Inferior parietal cortex (tissue), 1 donor: ENCODE data around the gene TXNRD1.
"Not testable (repeated sequence)": the region's sequence is repeated elsewhere in the genome, so short reads cannot be mapped to it uniquely, and the experiment has no call there.

Experiments used
- DNase-seq: peaks from one replicate; pipeline ENCODE4 v3.0.0-alpha.2; 2016; ENCODE audit errors: extremely low spot score

The TXNRD1 gene

GRCh38 chr12:104328278-104328677 is 112.7 kb downstream of the TXNRD1 start:
- not testable (repeated sequence) for DNase-seq

DNA sequence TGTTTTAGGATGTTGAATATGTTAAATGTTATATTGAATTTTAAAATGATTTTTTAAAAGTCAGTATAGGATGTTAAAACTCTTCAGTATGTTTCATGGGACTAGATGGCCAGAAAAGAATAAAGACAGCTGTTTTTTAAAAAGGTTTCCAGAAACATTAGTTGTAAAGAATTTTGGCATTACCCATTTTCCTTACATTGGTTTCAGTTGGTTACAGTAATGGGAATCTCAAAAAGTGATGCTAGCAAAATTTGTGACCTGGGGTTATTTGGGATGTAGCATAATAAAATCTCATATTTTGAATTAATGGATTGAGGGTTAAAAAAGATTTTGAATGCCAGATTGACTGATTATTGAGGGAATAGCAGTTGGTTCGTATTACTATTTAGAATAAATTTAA is 113.2 kb downstream of the TXNRD1 start:
- no peak for DNase-seq

- no peak for DNase-seq
These were observed 114.3 kb downstream of the TXNRD1 start for GRCh38 chr12:104329707-104330532.

DNA sequence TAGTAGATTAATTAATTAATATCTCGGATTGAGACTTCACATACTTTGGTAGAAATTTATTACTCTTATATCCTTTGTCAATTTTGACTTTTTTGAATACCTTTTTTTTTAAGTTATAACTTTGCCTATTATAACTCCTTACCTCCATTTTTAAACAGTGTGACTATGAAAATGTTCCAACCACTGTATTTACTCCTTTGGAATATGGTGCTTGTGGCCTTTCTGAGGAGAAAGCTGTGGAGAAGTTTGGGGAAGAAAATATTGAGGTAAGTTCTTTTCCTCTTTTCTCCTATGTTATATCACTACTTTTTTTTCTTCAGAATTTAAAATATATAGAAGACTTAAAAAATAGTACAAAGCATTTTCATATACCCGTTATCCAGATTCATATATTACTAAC is 115.8 kb downstream of the TXNRD1 start:
- no peak for DNase-seq

- not testable (repeated sequence) for DNase-seq
These were observed 116.7 kb downstream of the TXNRD1 start for GRCh38 chr12:104332273-104332672.

DNA sequence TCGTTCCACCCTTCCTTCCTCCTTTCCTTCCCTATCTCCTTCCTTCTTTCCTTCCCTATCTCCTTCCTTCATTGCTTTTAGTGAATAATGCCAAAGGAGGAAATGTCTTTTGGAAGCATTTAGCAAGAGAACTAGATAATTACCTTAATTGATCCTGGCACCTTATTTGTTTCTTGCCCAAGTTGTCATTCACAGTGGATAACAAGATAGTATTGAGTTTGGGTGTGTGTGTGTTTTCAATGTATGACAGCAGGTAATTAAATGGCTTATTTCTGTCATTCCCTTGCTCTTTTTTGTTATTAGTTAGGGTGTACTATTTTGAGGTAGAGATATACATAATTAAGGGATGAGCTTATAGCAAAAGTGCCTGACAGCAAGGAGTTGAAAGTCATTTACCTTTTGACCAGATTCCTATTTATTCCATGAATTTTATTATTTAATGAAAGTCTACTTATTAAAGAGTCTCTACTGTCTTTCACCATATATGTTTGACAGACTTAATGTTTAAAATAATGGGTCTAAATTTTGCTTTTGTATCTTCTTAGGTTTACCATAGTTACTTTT is 118.2 kb downstream of the TXNRD1 start:
- DNase-seq, result no peak

- DNase-seq, result no peak
These were observed 119.0 kb downstream of the TXNRD1 start for GRCh38 chr12:104334581-104334980.

DNA sequence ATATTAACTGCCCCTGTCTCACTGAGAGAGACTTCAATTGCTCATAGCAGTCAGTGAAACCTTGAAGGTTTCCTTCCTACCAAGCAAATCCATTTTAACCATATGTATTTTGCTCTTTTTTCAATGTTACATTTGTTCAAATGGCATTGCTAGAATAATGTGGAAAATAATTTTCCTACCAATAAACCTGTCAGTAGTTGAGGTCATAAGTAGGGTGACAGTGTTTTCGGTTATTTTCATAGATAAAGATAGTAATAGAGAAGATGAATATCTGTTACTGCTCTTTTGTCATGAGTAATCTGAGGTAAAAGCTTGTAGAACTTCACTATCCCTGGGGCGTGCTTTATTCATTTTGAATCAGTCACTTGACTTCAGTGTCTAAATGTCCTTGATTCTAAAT is 120.5 kb downstream of the TXNRD1 start:
- no peak for DNase-seq

DNA sequence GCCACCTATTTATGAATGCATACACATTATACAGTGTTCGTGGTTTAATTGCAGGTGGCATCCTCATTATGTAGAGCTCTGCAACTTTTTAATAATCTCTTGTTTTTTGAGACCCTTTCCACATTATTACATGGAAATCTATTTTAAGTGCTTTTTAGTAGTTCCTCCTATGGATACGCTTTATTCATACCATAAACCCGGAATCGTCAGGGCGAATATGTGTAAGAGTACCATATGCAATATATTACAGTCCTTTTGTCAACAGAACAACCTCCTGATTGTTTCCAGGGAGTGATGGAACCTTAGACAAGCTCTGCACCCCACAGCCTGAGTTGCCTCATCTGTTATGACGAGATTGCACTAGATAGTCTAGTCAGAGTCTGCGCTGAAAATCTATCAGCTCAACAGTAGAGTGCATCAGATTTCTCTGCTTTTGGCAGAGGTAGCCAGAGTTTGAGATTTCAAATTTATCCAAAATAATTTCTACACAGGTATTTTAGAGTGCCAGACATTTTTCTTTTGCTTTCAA is 121.5 kb downstream of the TXNRD1 start:
- no peak for DNase-seq

DNA sequence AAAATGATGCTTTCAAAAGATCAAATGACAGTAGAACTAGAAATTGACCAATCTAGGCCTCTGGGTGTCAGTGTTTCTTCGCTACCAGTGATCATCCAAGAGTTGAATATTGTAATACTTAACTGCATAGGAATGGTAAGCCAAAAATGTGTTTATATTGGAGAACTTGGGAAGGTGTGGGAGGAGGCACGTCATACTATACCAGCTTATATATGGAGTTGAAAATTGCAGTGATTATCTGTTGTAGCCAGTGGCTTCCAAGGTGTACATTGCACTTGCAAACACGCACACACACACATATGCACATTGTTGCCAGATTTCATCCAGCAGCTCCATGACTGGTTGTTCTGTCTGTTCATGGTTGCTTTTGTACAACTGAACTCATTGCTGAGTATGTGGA is 124.1 kb downstream of the TXNRD1 start:
- peak; percentile 54 for DNase-seq

GRCh38 chr12:104340177-104340576 is 124.6 kb downstream of the TXNRD1 start:
- no peak for DNase-seq

DNA sequence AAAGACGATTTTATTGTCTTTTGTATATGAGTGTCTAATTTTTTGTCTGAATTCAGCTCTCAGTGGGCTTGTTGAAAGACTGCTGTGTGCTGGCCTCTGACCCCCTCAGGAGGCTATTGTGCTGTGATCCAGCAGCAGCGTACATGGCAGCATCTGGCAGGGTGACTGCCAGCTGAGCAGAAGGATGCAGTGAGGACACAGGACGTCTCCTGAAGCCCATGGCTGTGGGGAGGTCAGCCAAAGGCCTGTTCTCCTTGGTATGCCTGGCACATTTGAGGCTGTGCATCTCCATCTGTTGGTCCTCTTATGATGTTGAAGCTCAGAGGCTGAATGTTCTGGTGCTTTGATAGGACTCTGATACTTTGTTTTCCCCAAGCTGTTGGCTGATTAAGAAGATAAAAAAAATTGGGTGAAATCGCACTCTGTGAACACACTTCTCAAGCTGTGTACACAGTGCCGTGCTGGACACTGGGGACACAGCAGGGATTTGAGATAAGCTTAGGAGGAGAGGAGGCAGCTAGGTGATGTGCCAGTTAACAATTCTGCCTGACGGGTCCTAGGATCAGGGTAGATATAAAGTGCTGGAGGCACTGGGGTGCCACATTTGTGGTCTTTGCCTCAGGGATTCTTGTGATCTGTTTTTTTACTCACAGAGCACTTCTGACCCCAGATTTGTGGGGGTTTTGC is 125.5 kb downstream of the TXNRD1 start:
- DNase-seq, result no peak

GRCh38 chr12:104342147-104342546 is 126.6 kb downstream of the TXNRD1 start:
- no peak for DNase-seq

DNA sequence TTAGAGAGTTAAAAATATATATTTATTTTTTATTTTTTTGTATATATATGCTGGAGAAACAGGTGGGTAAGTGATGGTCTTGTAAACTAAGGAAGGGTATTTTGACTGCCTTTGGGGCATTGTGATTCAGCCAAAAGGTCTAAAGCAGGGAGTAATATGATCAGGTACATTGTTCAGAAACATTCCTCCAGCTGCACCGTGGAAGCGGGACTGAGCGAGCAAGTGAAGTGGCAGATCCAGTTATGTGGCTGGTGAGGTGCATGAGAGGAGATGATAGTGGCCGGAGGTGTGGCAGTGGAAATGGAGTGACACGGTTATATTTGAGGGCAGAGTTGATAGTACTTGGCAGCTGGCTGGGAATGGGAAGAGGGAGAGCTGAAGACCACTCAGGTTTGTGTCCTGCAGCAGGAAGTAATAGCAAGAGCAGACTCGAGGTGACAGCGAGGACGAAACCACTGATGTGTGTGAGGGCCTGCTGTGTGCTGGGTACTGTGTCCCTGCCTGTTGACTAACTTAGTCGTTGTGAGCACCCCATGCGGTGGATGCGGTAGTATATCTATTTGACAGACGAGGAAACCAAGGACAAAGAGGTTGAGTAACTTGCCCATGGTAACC is 127.2 kb downstream of the TXNRD1 start:
- DNase-seq, result no peak

DNA sequence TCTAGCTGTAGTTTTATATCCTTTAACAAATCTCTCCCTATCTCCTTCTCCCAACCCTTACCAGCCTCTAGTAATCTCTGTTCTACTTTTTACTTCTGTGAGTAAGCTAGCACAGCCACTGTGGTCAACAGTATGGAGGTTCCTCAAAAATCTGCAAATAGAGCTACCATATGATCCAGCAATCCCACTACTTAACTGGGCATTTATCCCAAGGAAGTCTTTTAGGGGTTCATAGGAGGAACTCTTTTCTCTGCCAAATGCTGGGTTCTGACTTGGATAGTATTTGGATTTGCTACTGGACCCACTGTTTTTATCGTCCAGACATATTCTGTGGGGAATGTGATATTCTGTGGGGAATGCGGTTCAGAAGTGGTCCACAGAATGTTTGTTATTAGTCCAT is 129.1 kb downstream of the TXNRD1 start:
- no peak for DNase-seq

- DNase-seq, result no peak
These were observed 129.9 kb downstream of the TXNRD1 start for GRCh38 chr12:104345234-104346066.

- no peak for DNase-seq
These were observed 131.9 kb downstream of the TXNRD1 start for GRCh38 chr12:104347374-104348075.

DNA sequence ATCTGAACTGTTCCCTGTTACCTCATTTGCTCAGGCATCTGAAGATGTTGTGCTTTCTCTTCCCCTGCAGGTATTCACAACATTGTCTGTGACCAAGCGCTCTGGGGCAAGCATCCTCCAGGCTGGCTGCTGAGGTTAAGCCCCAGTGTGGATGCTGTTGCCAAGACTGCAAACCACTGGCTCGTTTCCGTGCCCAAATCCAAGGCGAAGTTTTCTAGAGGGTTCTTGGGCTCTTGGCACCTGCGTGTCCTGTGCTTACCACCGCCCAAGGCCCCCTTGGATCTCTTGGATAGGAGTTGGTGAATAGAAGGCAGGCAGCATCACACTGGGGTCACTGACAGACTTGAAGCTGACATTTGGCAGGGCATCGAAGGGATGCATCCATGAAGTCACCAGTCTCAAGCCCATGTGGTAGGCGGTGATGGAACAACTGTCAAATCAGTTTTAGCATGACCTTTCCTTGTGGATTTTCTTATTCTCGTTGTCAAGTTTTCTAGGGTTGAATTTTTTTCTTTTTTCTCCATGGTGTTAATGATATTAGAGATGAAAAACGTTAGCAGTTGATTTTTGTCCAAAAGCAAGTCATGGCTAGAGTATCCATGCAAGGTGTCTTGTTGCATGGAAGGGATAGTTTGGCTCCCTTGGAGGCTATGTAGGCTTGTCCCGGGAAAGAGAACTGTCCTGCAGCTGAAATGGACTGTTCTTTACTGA is 132.9 kb downstream of the TXNRD1 start:
- no peak for DNase-seq

- no peak for DNase-seq
These were observed 133.5 kb downstream of the TXNRD1 start for GRCh38 chr12:104348994-104349494.
